ENCODE data around the gene ST8SIA6.

The ST8SIA6 gene

DNA sequence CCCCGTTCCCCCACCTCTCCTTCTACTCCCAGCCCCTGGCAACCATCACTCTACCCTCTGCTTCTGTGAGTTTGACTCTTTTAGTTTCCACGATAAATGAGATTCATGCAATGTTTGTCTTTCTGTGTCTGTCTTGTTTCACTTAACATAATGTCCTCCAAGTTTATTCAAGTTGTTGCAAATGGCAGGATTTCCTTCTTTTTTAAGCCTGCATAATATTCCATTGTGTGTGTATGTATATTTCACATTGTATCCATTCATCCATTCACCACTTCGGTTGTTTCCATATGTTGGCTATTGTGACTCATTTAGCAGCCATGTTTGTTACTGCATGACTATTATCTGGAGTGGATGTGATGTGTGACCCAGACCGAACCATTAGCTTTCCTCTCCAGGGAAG lies 162.0 kb downstream of the ST8SIA6 start:
- no peak for TF ChIP-seq TOX (CRISPR knock-in tag; IDR thresholded peaks at IDR 0.05; ENCODE audit: borderline replicate concordance)
- TF ChIP-seq ARNTL (CRISPR knock-in tag; IDR thresholded peaks at IDR 0.05; ENCODE audit: borderline replicate concordance, low read depth): no peak
- TF ChIP-seq ZFP3 (CRISPR knock-in tag; IDR thresholded peaks at IDR 0.05): no peak
- no peak for TF ChIP-seq ZNF70 (CRISPR knock-in tag; IDR thresholded peaks at IDR 0.05)
- TF ChIP-seq, protein P1, sequence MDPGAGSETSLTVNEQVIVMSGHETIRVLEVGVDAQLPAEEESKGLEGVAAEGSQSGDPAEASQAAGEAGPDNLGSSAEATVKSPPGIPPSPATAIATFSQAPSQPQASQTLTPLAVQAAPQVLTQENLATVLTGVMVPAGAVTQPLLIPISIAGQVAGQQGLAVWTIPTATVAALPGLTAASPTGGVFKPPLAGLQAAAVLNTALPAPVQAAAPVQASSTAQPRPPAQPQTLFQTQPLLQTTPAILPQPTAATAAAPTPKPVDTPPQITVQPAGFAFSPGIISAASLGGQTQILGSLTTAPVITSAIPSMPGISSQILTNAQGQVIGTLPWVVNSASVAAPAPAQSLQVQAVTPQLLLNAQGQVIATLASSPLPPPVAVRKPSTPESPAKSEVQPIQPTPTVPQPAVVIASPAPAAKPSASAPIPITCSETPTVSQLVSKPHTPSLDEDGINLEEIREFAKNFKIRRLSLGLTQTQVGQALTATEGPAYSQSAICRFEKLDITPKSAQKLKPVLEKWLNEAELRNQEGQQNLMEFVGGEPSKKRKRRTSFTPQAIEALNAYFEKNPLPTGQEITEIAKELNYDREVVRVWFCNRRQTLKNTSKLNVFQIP (CRISPR knock-in tag; IDR thresholded peaks at IDR 0.05; ENCODE audit: borderline replicate concordance, low read depth): no peak
- TF ChIP-seq ZFP30 (CRISPR knock-in tag; IDR thresholded peaks at IDR 0.05): no peak
- TF ChIP-seq CSDC2 (CRISPR knock-in tag; IDR thresholded peaks at IDR 0.05): no peak
- no peak for TF ChIP-seq TCF4 (CRISPR knock-in tag; IDR thresholded peaks at IDR 0.05; ENCODE audit: borderline replicate concordance)
- no peak for TF ChIP-seq ESRRG (CRISPR knock-in tag; IDR thresholded peaks at IDR 0.05)
- TF ChIP-seq, protein P2, sequence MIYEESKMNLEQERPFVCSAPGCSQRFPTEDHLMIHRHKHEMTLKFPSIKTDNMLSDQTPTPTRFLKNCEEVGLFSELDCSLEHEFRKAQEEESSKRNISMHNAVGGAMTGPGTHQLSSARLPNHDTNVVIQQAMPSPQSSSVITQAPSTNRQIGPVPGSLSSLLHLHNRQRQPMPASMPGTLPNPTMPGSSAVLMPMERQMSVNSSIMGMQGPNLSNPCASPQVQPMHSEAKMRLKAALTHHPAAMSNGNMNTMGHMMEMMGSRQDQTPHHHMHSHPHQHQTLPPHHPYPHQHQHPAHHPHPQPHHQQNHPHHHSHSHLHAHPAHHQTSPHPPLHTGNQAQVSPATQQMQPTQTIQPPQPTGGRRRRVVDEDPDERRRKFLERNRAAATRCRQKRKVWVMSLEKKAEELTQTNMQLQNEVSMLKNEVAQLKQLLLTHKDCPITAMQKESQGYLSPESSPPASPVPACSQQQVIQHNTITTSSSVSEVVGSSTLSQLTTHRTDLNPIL (CRISPR knock-in tag; IDR thresholded peaks at IDR 0.05; ENCODE audit: low read depth): no peak

DNA sequence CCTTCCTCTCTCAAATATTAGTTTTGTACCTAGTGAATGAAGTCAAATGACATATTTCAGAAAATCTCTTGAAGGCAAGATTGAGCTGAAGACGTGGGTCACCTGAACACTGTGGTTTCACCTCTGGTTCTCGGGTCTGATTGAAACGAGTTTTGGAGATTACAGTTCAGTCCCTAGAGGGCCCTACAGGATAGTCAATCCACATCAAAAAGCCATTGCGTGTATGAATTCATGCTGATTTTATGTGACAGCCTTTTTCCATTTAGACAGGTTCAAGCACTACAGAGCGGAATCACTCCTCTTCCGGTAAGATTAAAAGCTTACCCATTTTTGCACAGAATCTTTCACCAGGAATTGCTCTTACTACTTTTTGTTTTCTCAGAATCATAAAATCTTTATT lies 164.2 kb downstream of the ST8SIA6 start:
- ATAC-seq: peak; percentile 82
- TF ChIP-seq ARNTL (CRISPR knock-in tag; IDR thresholded peaks at IDR 0.05; ENCODE audit: borderline replicate concordance, low read depth): no peak
- TF ChIP-seq, protein P1 (CRISPR knock-in tag; IDR thresholded peaks at IDR 0.05; ENCODE audit: borderline replicate concordance, low read depth): no peak
- TF ChIP-seq SNAI2 (CRISPR knock-in tag; IDR thresholded peaks at IDR 0.05): no peak
- no peak for TF ChIP-seq BACH2 (CRISPR knock-in tag; IDR thresholded peaks at IDR 0.05; ENCODE audit: borderline replicate concordance)
- TF ChIP-seq ZNF565 (CRISPR knock-in tag; conservative IDR thresholded peaks at IDR 0.05; ENCODE audit: low read depth): no peak
- no peak for TF ChIP-seq ZNF8 (CRISPR knock-in tag; IDR thresholded peaks at IDR 0.05)
- no peak for TF ChIP-seq ZFP30 (CRISPR knock-in tag; IDR thresholded peaks at IDR 0.05)
- TF ChIP-seq GLIS3 (CRISPR knock-in tag; IDR thresholded peaks at IDR 0.05): no peak
- TF ChIP-seq TOX (CRISPR knock-in tag; IDR thresholded peaks at IDR 0.05; ENCODE audit: borderline replicate concordance): no peak
- TF ChIP-seq ZNF70 (CRISPR knock-in tag; IDR thresholded peaks at IDR 0.05): no peak
- TF ChIP-seq ESRRG (CRISPR knock-in tag; IDR thresholded peaks at IDR 0.05): no peak
- no peak for TF ChIP-seq ISL1 (CRISPR knock-in tag; IDR thresholded peaks at IDR 0.05)
- TF ChIP-seq ZC3H10 (CRISPR knock-in tag; IDR thresholded peaks at IDR 0.05): no peak

More for the DNA sequence above, 162.0 kb downstream of the ST8SIA6 start:
- ATAC-seq: no peak

DNA sequence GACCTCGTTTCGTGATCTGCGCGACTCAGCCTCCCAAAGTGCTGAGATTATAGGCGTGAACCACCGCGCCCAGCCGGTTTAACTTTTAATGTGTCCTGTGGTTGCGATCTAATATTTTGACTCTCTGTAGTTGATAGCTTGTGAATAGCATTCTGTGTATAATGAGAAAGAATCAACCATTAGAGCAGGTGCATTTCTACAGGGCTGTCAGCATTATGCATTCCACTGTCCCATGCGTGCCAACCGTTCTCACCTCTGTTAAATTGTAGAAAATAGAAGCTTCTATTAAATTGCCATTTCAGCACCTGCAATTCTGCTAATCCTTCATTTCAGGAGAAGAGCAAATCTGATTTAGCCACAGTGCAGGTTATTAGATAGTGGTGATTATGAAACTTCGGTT lies 164.6 kb downstream of the ST8SIA6 start:
- no peak for TF ChIP-seq ZNF70 (CRISPR knock-in tag; IDR thresholded peaks at IDR 0.05)
- no peak for TF ChIP-seq ZNF565 (CRISPR knock-in tag; conservative IDR thresholded peaks at IDR 0.05; ENCODE audit: low read depth)
- no peak for TF ChIP-seq ZFP30 (CRISPR knock-in tag; IDR thresholded peaks at IDR 0.05)
- TF ChIP-seq, protein P1 (CRISPR knock-in tag; IDR thresholded peaks at IDR 0.05; ENCODE audit: borderline replicate concordance, low read depth): no peak
- no peak for TF ChIP-seq PPARA (CRISPR knock-in tag; IDR thresholded peaks at IDR 0.05; ENCODE audit: borderline replicate concordance)
- TF ChIP-seq, protein P3, sequence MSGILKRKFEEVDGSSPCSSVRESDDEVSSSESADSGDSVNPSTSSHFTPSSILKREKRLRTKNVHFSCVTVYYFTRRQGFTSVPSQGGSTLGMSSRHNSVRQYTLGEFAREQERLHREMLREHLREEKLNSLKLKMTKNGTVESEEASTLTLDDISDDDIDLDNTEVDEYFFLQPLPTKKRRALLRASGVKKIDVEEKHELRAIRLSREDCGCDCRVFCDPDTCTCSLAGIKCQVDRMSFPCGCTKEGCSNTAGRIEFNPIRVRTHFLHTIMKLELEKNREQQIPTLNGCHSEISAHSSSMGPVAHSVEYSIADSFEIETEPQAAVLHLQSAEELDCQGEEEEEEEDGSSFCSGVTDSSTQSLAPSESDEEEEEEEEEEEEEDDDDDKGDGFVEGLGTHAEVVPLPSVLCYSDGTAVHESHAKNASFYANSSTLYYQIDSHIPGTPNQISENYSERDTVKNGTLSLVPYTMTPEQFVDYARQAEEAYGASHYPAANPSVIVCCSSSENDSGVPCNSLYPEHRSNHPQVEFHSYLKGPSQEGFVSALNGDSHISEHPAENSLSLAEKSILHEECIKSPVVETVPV (CRISPR knock-in tag; IDR thresholded peaks at IDR 0.05): no peak
- TF ChIP-seq RARB (CRISPR knock-in tag; IDR thresholded peaks at IDR 0.05): no peak
- no peak for TF ChIP-seq GLIS3 (CRISPR knock-in tag; IDR thresholded peaks at IDR 0.05)
- TF ChIP-seq CSDC2 (CRISPR knock-in tag; IDR thresholded peaks at IDR 0.05): no peak
- no peak for TF ChIP-seq ZC3H10 (CRISPR knock-in tag; IDR thresholded peaks at IDR 0.05)
- TF ChIP-seq, protein P4, sequence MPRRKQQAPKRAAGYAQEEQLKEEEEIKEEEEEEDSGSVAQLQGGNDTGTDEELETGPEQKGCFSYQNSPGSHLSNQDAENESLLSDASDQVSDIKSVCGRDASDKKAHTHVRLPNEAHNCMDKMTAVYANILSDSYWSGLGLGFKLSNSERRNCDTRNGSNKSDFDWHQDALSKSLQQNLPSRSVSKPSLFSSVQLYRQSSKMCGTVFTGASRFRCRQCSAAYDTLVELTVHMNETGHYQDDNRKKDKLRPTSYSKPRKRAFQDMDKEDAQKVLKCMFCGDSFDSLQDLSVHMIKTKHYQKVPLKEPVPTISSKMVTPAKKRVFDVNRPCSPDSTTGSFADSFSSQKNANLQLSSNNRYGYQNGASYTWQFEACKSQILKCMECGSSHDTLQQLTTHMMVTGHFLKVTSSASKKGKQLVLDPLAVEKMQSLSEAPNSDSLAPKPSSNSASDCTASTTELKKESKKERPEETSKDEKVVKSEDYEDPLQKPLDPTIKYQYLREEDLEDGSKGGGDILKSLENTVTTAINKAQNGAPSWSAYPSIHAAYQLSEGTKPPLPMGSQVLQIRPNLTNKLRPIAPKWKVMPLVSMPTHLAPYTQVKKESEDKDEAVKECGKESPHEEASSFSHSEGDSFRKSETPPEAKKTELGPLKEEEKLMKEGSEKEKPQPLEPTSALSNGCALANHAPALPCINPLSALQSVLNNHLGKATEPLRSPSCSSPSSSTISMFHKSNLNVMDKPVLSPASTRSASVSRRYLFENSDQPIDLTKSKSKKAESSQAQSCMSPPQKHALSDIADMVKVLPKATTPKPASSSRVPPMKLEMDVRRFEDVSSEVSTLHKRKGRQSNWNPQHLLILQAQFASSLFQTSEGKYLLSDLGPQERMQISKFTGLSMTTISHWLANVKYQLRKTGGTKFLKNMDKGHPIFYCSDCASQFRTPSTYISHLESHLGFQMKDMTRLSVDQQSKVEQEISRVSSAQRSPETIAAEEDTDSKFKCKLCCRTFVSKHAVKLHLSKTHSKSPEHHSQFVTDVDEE (CRISPR knock-in tag; IDR thresholded peaks at IDR 0.05): no peak
- TF ChIP-seq, protein P5, sequence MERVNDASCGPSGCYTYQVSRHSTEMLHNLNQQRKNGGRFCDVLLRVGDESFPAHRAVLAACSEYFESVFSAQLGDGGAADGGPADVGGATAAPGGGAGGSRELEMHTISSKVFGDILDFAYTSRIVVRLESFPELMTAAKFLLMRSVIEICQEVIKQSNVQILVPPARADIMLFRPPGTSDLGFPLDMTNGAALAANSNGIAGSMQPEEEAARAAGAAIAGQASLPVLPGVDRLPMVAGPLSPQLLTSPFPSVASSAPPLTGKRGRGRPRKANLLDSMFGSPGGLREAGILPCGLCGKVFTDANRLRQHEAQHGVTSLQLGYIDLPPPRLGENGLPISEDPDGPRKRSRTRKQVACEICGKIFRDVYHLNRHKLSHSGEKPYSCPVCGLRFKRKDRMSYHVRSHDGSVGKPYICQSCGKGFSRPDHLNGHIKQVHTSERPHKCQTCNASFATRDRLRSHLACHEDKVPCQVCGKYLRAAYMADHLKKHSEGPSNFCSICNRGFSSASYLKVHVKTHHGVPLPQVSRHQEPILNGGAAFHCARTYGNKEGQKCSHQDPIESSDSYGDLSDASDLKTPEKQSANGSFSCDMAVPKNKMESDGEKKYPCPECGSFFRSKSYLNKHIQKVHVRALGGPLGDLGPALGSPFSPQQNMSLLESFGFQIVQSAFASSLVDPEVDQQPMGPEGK (CRISPR knock-in tag; IDR thresholded peaks at IDR 0.05; ENCODE audit: borderline replicate concordance): no peak
- TF ChIP-seq SNAI2 (CRISPR knock-in tag; IDR thresholded peaks at IDR 0.05): no peak
- TF ChIP-seq ISL1 (CRISPR knock-in tag; IDR thresholded peaks at IDR 0.05): no peak
- no peak for TF ChIP-seq ESRRG (CRISPR knock-in tag; IDR thresholded peaks at IDR 0.05)
- TF ChIP-seq ZFP3 (CRISPR knock-in tag; IDR thresholded peaks at IDR 0.05): no peak
- TF ChIP-seq, protein P2 (CRISPR knock-in tag; IDR thresholded peaks at IDR 0.05; ENCODE audit: low read depth): no peak
- no peak for TF ChIP-seq ZNF8 (CRISPR knock-in tag; IDR thresholded peaks at IDR 0.05)
- no peak for ATAC-seq
